ENCODE data around the gene HEPACAM2.

- no peak for TF ChIP-seq REST (IDR thresholded peaks at IDR 0.05; ENCODE audit: low read depth)
- TF ChIP-seq TAF1 (IDR thresholded peaks at IDR 0.05; ENCODE audit: low read depth) = no peak
- TF ChIP-seq, protein P1, sequence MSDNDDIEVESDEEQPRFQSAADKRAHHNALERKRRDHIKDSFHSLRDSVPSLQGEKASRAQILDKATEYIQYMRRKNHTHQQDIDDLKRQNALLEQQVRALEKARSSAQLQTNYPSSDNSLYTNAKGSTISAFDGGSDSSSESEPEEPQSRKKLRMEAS (IDR thresholded peaks at IDR 0.05) = no peak
- no peak for TF ChIP-seq NFIC (IDR thresholded peaks at IDR 0.05)
- no peak for TF ChIP-seq YY1 (IDR thresholded peaks at IDR 0.05; ENCODE audit: low read depth)
- no peak for TF ChIP-seq TCF12 (IDR thresholded peaks at IDR 0.05; ENCODE audit: low read depth)
- TF ChIP-seq CREB1 (IDR thresholded peaks at IDR 0.05; ENCODE audit: low read depth) = no peak
- TF ChIP-seq EP300 (IDR thresholded peaks at IDR 0.05; ENCODE audit: borderline replicate concordance) = no peak
- TF ChIP-seq, protein P2, sequence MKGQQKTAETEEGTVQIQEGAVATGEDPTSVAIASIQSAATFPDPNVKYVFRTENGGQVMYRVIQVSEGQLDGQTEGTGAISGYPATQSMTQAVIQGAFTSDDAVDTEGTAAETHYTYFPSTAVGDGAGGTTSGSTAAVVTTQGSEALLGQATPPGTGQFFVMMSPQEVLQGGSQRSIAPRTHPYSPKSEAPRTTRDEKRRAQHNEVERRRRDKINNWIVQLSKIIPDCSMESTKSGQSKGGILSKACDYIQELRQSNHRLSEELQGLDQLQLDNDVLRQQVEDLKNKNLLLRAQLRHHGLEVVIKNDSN (IDR thresholded peaks at IDR 0.05) = no peak
Observed at GRCh38 chr7:93212881-93213280, 13.4 kb downstream of the HEPACAM2 start.

Data from Ishikawa (cell line).